ENCODE results near the gene MAB21L2.

MAB21L2 gene

DNA sequence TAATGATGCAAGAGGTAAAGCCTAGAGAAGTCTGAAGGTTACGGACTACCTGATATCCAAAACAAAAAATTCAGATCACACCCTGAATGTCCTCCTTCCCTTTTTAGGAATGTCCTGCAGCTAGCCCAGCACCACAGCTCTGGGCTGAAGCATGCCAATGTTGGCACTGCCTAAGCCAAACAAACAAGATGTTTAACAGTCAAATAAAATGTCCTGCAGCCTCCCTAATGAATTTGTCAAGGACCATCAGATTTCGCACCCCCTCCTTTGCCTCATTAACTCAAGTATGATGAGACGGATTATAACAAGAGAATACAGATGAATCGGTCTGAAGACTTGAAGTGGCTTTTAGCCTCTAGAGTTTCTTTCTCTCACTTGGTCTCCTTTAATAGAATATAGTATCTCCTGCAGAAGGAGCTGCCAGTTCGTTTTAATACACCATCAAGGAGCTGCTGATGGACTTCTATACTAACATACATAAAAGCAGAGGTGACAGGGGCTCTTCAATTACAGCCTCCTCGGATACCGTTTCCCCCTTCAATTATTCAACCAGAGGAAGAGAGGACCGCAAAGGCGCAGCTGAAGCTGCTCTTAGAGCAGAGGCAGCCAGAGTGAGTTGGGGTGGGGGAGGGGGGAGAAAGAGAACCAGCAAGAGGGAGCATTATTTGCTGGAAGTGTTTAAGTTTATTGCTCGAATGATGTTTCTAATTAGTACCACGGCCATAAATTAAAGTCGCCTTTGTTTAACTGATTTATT is 3.0 kb upstream of the MAB21L2 start:
- no peak for DNase-seq

DNA sequence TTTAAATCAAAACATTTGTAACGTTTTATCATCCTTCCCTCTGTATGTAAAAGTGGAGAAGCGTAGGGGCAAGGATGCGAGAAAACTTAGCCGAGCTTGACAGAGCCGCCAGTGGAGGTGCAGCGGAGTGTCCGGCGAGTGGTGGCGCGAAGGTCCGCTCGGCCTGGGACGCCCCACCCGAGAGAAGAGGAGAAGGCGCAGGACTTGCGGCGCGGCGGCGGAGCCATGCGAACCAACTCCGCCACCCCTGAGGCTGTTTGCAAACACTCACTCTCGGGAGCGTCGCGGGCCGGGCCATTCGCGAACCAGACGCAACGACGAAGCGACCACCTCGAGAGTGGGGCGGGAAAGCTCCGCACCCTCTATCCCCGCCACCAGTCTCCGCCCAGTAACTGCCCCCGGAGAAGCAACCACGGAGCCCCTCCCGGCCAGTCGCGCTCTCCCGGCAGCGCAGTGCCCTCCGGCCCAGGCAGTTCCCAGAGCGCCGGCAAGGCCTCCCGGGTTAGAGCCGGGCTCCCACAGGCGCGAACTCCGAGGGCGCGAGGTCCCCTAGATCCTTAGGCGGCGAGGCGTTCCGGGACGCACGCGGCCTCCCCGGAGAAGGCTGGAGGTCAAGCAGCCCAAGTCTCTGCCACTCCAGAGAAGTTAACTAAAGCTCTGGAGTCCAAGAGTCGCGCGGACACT is 2.3 kb upstream of the MAB21L2 start:
- DNase-seq, result no peak

DNA sequence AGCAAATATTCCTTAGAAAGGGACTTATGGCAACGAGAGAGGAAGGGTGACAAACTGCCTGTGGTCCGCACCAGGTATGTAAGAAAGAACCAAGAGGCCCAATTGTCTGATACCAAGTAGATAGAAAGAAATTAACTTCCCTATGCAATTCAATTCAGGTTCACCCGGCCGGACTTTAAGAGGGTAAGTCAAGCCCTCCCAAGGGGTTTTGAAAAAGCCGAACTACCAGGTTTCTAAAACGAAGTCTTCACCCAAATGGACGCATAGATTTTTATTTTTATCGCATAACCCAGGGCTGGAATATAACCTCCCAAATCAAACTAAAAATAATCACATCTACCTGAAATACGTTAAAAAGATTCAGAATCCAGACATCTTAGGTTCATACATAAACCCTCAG is 1.6 kb upstream of the MAB21L2 start:
- DNase-seq, result no peak

DNA sequence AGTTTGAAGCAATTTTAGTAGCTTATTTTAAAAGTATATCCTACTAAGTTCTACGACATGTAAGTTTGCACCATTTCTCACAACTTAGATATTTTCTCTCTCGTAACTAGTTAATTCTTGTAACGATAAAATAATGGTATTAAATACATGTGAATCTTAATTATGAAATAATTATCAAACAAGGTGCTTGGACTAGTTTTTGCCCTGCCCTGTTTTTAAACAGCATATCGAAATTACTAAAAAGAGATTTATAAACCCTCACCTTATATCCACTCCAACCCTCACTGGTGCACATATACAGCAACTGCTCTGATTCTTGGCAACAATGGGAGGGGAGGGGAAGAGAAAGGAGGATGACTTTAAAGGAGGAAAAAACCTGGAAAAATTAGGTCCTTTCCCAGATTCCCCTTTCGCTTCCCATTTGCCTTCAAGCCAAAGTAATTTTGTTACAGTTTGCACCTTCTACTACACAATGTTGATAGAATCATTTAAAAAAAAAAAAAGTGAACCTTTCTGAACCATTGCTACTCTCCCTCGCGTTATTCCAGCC is 820 bp upstream of the MAB21L2 start:
- no peak for DNase-seq

DNA sequence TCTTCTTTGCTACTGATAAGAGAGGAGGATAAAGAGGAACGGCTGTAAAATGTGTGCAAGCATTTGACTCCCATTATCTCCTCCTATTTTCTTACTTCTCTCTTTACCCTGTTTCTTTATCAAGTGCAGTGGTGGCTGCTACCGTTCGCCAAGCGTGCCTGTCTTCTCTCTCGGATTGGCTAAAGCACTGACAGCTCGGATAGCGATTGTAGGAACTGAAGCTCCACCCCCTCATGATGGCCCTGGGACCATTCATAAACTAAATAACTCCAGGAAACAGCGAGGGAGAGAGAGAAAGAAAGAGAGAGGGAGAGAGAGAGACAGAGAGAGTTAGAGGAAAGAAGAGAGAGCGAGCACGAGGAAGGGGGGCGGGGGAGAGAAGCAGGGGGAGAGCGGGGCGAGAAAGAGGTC is 305 bp upstream of the MAB21L2 start:
- DNase-seq, result no peak

DNA sequence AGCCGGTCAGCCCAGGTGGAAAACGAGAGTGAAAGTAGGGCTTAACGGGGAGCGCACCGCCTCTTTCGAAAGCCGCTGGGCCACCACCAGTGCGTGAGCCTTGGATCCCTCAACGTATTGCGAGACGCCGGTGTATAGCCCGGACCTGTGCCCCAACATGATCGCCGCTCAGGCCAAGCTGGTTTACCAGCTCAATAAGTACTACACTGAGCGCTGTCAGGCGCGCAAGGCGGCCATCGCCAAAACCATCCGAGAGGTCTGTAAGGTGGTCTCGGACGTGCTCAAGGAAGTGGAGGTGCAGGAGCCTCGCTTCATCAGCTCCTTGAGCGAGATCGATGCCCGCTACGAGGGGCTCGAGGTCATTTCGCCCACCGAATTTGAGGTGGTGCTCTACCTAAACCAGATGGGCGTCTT is 929 bp downstream of the MAB21L2 start:
- no peak for DNase-seq

DNA sequence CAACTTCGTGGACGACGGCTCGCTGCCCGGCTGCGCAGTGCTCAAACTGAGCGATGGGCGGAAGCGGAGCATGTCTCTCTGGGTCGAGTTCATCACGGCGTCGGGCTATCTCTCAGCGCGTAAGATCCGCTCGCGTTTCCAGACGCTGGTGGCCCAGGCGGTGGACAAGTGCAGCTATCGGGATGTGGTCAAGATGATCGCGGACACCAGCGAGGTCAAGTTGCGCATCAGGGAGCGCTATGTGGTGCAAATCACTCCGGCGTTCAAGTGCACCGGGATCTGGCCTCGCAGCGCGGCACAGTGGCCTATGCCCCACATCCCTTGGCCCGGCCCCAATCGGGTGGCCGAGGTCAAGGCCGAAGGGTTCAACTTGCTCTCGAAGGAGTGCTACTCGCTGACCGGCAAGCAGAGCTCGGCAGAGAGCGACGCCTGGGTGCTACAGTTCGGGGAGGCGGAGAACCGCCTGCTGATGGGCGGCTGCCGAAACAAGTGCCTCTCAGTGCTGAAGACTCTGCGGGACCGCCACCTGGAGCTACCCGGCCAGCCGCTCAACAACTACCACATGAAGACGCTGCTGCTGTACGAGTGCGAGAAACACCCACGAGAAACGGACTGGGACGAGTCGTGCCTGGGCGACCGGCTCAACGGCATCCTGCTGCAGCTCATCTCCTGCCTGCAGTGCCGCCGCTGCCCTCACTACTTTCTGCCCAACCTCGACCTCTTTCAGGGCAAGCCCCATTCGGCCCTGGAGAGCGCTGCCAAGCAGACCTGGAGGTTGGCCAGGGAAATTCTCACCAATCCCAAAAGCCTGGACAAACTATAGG is 1.5 kb downstream of the MAB21L2 start:
- DNase-seq, result no peak

DNA sequence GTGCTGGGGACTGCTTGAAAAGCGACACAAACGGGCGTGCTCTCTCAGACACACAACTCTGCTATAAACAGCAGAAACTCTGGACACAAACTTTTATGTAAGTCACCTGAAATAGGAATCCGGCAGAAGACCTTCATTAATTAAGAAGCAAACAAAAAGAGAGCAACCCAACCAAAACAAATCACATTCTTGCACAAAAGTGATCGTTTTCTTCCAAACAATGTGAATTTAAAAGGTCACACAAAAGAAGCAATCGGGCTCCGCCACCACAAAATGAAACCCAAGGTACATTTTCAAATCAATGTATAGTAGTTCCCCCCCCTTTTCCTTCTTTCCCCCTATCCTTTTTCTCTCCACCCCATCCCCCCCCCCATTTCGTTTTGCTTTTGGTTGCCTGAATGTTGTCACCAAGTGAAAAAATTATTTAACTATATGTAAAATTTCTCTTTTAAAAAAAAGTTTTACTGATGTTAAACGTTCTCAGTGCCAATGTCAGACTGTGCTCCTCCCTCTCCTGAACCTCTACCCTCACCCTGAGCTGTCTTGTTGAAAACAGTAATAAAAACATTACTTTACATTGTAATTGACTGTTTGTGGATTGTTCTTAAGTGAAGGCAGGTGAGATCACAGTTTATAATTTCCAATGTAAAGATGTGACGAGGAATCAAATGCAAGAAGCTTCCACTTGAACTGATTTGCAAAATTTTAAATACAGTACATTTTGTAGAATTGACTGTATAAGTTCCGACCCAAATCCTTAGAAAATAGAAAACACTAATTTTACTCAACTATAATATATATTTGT is 2.4 kb downstream of the MAB21L2 start:
- no peak for DNase-seq

DNA sequence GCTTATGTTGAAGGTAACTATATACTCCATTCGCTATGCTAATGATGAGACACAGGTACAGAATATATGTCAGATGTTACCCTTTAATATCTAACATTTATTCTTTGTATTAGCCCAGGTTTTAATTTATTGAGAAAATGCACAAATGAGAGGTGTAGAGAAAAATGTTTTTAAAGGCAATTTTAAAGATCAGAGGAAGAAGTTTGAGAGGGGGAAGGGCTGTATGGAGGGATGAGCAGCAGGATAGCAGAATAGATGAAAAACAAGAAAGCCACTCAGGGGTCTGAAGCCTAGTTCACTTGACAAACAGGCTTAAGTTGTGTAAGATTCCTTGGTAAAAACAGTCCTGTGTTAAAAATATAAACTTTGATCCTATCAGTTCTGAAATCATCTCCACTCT is 3.7 kb downstream of the MAB21L2 start:
- no peak for DNase-seq

DNA sequence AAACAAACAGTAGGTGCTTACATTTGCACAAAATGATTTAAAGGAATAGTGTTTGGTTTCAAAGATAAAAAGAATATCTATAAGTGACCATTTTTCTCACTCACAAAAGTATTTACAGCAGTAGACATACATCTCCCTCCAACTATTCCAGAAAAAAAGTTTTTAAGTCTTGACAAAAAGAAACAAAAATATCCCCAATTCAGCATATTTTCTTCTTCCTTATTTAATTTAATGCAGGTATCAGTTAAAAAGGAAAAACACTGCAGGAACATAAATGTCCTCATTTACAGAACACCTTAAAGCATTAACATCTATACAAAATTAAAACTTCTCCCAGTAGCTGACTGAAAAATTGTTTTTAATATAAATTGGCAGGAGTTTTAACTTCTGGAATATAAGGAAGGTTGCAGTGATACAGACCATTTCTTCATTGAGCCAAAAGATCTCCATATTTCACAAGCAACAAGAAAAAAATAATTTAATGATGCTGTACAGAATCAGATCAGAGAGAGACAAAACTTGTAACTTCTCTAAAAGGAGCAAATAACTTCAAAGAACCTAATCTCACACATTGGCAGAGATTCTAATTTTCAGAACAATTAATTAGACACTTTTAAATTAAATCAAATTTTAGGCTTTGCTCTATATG is 4.3 kb downstream of the MAB21L2 start:
- no peak for DNase-seq

DNA sequence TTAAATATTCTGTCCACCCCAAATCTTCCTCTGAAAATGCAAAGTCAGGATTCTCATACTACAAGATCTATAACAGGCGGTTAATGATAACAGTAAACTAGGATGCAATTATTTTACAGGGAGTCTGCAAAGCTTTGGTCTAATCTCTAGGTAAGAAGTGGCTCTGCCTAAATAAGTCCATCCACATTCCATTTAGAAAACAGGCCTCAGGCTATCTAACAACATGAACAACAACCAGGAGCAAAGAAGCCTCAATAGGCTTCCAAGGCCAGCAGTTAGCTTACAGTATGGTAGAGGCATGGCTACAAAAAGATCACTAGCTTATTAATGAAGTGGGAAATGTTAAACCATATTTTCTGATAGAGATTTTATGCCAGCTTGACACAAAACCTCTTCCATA is 6.4 kb downstream of the MAB21L2 start:
- DNase-seq, result no peak

DNA sequence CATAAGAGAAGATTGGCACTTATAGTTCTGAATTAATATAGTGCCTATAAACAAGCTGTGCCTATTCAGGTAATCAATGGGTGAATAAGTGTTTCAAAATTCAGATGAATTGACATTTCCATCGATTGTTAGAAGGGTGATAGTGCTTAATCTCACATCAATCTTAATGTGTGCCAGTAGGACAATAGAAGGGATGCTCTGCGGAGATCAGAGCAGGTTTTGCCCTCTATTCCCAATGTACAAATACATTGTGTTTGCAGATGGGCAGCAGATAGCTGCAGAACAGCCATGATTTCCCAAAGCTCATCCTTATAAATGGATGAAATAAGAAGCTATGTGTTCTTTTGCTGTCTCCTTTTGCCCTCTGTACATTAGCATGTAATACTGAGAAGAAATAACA is 7.2 kb downstream of the MAB21L2 start:
- no peak for DNase-seq

DNA sequence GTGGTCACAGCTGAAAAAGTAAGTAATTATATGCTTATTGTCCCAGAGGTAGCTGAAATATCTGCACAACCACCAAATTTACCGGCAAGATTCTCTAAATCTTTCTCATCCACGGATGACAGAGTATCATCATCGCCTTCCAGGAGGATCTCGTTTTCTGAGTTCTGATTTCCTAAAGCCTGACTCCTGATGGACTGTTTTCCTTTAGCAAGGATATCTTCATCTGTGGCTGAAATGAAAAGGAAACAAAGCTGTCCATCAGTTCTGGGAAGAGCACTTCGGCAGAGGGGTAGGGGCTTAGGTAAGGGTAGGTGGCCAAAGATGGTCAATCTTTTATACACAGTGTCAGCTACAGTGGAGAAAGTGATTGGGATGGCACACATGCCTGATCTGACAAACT is 8.7 kb downstream of the MAB21L2 start:
- no peak for DNase-seq

DNA sequence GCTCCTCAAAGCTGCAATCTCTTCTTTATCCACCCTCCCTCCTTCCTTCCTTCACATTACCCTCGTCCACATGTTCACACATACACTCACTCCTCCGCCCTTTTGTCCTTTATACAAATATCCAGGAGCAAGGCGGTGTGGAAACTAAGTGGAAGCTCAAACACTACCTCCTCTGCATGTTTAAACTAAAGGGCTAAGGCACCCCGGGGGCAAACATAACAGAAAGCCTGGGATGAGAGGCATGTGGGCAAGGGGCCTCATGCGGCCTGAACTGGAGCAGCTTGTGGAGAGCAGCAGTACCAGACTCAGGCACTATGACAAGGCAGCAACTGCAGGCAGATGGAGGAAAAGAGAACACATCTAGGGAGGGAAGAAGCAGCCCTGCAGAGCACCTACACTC is 9.5 kb downstream of the MAB21L2 start:
- no peak for DNase-seq

DNA sequence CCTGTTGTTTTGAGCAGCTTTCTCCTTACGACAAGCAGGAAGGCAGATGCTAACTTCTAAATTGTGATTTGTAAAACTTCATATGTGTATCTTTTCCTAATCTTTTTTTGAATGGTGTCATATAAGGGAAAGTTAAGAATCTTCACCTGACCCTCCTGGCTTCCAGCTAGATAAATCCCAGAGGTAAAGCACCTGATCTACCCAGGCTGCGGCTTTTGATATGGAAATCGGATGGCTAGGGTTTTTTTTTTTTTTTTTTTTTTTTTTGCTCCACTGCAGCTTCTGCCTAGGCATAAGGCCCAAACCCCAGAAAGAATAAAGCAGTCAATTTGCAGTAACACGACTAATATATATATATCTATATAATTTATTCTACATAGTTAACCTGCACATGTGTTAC is 10.0 kb downstream of the MAB21L2 start:
- DNase-seq, result no peak

DNA sequence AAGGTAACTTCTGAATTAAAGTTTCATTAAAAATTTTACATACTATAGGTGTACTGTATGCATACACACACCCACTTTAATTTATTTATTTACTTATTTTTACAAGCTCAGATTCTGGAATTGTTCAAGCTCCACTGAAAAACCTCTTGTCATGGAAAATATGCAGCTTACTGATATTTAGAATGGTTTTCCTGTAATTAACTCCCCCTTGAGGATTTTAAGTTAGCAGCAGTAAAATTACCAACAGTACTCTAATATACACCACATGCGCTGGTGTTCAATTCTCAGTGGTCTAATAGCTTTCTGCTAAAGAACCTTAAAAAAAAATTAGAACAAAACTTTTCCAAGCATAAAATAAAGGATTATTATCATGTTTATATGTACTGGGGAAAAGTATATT is 12.0 kb downstream of the MAB21L2 start:
- DNase-seq, result no peak

DNA sequence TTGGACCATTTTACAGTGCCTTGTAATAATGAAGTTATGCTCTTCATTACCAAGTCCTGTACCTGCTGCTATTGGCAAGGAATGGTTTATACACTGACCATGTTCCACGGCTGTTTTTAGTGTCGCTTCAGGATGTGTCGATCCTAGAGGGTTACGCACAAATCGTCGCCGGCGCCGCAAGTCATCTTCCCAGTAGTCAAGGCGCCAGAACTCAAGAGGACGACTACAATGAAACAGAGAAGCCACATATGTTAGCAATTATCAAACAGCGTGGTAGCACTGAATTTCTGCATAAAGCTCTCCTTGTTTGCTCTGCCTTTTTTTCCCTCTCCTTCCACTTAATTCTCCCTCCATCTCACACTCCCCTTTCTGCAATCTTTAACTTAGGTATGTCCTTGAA is 17.0 kb downstream of the MAB21L2 start:
- DNase-seq, result no peak

DNA sequence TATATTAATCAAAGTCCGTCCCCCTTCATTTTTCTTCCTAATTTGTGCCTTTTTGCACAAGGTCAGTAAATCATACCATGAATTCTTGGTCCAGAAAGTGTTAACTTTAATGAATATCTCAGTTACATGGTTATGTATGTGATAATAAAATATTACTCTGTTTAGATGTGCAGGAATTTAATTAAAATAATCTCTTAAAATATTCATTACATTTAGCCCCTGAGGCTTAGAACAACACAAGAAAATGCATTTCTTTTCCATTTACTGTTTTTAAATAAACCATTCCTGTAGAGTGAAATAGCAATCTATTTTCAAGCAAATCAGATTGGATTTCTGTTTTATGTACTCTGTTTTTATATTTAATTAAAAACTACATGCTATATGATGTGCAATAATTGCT is 17.6 kb downstream of the MAB21L2 start:
- no peak for DNase-seq

DNA sequence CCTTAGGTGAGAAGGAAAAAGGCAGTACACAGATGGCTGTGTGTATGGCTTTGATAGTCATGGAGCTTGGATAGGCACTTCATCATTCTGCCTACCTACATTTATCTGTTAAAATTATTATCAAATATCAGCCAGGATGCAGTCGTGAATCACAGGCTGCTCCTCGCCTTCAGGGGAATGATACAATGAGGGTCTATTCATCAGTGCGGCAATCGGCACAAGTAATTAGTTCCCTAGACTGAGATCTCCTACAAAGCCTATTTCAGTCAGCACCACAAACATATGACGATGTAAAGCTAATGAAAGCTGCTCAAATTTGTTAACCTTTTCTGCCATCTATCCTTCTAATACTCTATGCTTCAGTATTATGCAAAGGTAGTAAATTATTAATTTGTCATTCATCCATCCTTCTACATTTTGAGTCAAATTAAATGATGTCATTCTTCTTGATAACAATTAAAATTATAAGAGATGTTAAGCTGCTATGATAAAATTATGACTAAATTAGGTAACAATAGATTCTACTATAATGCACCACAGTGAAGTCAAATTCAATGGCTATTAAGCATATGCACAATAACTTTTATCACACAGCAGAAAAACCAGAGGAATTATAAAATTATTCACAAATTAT is 19.0 kb downstream of the MAB21L2 start:
- DNase-seq, result no peak

DNA sequence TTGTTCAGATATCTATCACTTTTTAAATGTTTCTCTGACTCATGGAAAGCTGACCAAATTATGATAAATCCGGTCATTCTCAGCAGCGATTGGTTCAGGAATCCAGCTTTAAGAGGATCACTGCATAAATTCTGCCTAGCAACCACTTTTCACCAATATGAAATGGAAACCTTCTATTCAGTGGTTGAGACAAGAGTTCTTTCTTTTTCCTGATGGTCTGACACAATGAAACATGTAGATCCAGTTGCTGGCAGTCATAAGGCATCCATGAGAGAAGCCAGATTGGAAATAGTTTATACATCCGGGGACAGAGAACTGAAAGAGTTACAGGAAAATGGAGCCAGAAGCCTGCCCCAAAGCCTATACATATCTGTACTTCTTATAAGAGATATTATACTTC is 27.2 kb downstream of the MAB21L2 start:
- no peak for DNase-seq

DNA sequence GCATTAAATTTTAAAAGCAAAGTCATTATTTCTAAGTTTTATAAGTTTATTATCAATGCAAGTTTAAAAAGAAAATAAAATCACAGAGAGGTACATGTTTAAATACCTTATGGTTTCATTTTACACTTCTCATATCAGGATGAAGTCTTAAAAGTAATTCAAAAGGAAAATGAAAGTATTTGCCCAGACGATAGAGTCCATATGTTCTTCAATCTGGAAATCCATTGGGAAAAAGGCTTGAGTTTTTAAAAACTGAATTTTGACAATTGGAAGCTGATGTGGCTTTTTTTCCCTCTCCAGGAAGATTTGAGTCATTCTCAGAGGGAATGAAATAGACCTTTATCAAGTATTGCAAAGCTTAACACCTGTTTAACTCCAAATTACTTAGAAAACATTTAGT is 37.1 kb downstream of the MAB21L2 start:
- DNase-seq, result no peak

DNA sequence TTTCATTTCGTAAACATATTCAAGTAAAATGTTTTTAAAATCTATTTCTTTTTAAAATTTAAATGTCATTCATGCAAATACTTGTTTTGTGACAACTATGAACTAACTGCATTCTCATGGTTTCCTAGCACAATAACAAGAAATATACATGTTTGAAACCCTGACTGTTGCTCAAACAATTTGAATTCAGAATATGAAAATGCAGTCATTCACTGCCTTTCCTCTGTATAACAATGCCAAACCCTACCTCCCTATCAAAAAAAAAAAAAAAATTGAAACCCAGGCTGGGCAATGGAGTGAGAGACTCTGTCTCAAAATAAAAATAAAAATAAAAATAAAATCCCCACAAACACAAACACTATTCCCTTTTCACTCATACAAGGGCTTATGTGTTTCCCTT is 42.1 kb downstream of the MAB21L2 start:
- DNase-seq, result no peak
